GM21737 (cell line): ENCODE data around the gene PRELID3B.
"Not testable (repeated sequence)": the region's sequence is repeated elsewhere in the genome, so short reads cannot be mapped to it uniquely, and the experiment has no call there.

Experiments used
- ATAC-seq: cut with Tn5 transposase; IDR thresholded peaks from one replicate; pipeline ENCODE4 v1.9.1; 2021; ENCODE audit warnings: mild to moderate bottlenecking, moderate library complexity; ENCODE audit not compliant: unreplicated experiment

The PRELID3B gene

DNA sequence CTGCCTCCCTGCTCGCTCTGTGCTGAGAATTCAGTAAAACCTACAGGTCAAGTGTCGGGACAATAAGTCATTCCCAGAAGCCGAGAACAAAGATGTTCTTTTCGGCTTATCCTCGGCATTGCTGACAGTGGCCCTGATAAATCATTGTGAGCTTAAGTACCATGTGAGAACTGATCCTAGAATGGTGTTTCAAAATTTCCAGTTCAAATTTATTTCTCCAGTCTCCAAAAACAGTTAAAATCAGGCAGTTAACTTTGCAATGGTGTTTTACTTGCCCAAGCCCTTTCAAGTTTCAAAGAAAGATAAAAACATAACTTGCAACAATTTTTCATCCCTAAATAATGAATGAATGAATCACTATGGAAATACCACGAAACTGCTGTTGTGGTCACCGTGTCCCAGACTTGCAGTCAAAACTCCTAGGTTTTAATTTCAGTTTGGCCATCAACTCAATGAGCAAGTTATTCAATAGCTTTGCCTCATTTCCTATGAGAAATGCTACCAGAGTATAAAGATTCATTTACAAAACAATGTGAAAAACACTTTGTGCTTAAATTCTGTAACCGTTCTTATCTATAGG lies 14.8 kb downstream of the PRELID3B start:
- ATAC-seq: no peak

DNA sequence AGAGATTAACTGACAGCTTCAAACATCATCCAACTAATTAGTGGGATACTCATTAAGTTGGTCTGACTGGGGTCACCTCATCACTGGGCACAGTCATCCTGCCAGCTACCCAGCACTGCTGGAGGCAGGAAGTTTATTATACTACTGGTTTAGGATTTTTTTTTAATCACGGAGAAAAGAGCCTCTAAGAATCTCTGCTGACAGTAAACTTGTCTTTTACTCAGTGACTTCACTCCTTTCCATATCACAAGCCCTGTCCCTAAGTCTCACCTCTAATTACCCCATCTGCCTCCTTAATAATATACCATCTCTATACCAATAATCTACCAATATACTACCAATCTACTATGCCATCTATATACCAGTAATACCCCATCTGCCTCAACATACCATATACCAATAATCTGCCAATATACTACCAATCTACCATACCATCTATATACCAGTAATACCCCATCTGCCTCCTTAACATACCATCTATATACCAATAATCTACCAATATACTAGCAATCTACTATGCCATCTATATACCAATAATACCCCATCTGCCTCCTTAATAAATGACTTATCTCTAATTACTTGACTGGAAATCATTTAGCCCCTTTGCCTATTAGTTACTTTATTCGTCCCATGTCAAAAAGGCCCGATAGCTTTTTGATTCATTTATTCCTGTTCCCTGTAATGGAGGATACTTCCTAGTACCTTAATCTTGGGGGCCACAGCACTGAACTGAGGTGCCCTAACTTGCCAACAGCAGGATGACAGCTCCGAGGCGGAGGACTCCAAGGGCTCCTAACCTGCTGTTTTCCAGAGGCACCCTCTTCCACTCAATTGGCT lies 15.5 kb downstream of the PRELID3B start:
- no peak for ATAC-seq

GRCh38 chr20:59025511-59025910 lies 17.1 kb downstream of the PRELID3B start:
- ATAC-seq: no peak

DNA sequence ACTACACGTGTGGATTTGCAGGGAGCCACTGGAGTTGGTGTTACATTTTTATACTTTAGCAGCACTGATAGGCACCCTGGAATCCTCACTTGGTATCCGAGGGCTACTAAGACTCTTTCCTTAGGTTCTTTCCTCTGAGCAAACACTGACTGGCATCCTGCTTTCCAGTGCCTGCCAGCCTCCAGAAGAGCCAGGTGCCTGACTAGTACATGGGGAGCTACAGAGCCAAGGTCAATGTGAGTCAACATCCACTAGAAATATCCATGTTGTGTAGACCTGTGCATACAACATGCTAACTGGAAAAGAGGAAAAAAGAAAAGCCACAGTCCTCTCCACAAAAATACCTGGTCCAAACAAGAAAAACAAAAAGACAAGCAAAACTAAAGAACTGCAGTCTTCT lies 17.5 kb downstream of the PRELID3B start:
- ATAC-seq: no peak

GRCh38 chr20:59024111-59024530 lies 18.5 kb downstream of the PRELID3B start:
- no peak for ATAC-seq

DNA sequence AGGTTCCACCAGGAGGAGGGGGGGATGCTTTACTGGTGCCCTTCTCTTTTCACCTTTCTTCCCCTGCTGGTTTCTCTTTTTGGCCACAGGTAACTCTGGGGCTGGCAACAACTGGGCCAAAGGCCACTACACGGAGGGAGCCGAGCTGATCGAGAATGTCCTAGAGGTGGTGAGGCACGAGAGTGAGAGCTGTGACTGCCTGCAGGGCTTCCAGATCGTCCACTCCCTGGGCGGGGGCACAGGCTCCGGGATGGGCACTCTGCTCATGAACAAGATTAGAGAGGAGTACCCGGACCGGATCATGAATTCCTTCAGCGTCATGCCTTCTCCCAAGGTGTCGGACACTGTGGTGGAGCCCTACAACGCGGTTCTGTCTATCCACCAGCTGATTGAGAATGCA lies 19.0 kb downstream of the PRELID3B start:
- ATAC-seq: no peak

- ATAC-seq: no peak
These were observed 19.8 kb downstream of the PRELID3B start for GRCh38 chr20:59022754-59023153.

DNA sequence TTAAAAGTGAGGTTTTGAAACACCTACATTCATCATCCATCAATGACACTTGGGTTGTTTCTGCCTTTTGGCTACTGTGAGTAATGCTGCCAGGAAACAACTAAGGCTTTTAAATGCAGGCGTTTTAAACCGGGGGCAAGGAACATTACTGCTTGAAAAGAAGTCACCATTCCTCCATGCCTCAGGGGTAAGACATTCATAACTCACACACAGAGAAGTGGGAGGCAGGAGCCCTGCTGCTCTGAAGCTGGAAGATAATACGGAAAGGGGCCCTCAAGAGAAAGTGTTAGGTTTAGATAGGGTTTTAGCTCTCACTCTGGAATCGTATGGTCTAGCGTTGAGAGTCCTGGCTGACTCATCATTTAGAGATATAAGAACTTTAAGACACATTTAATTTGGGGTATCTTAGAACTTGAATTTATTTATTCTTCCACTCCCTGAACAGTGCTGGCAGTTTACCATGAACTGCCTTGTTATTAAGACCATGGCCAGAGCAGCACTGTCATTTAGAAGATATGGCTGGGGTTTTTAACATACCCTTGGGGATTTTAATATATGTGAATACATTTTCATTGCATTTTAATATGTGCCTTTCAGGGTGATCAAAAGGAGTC lies 21.5 kb downstream of the PRELID3B start:
- no peak for ATAC-seq

DNA sequence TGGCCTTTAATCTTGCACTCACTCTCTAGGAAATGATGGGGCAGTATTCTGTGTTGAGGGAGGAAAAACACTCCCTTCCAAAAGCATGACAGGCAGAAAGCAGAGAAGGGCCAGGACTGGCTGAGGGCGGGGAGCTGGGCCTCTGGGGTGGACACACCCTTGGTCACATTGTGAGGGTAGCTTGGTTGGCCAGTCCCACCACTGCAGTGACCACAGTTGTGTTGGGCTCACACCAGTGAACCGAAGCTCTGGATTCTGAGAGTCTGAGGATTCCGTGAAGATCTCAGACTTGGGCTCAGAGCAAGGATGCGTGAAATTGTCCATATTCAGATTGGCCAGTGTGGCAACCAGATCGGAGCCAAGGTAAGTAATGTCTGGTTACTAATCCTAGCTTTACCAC lies 23.4 kb downstream of the PRELID3B start, which contains the start of gene TUBB1:
TUBB1 (plus strand) TSS at position 213 of the 400 bp plus-strand sequence; CDS start at position 307, 94 bp downstream.
- no peak for ATAC-seq

GRCh38 chr20:59018817-59019216 lies 23.8 kb downstream of the PRELID3B start:
- ATAC-seq: no peak

GRCh38 chr20:59017493-59018231 lies 24.9 kb downstream of the PRELID3B start:
- ATAC-seq: no peak

DNA sequence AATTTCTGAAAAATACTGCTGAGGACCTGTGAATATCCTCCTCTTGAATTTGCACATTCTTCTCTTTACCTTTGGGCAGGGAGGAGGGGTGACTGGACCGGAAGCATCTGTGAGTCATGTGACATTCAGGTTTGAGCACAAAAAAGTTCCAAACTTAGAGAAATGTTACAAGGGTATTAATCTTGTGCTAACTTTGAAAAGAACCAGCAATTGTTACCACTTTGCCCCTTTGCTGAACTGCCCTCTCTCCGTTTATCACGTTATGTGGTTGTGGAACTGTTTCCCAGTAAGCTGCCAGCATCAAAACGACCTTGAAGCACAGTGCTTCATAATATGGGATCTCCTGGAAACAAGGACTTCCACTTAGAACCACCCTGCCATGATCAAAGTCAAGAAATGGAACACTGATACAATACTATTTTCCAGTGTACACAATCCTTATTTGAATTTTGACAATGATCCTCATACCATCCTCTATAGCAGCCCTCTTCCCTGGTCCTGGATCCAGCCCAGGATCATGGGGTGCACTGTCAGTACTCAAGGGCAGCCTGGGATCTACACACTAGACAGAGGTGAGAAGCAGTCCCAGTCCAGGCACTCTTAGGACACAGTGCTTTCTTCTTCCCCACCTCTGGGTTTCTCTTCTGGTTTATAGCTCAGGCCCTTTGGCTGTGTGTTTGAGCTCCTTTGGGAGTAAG lies 25.6 kb downstream of the PRELID3B start:
- no peak for ATAC-seq

GRCh38 chr20:59015812-59016711 lies 26.5 kb downstream of the PRELID3B start:
- ATAC-seq: no peak

- no peak for ATAC-seq
These were observed 27.2 kb downstream of the PRELID3B start for GRCh38 chr20:59015411-59015810.

GRCh38 chr20:59014680-59015389 lies 27.8 kb downstream of the PRELID3B start:
- ATAC-seq: no peak

DNA sequence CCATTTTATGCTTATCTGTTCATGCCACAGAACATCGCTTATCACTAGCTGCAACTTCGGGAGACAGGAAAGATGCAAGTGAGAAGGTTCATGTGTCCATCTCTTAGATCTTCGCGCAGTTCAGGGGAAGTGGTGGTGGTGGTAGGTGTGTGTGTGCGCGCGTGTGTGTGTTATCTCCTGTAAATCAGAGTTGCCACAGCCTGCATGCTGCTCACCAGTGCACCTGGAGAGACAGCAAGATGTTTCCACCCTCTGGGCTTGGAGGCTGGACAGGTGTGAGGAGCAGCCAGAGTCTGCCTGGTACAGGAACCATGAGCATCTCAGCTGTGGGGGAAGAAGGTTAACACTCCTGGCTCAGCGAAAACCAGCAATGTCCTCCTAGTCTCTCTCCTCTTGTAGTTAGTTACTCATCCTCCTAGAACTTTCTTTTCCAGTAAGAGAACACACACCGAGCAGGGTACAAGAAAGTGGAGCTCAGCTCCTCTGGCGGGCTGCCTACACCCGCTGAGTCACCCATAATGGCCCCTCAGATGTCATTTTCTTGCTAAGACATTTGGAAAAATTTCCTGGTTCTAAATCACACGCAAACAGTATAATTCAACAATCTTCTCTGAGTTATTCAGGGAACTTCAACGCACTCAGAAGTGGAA lies 28.5 kb downstream of the PRELID3B start:
- no peak for ATAC-seq

GRCh38 chr20:59013031-59013951 lies 29.3 kb downstream of the PRELID3B start:
- no peak for ATAC-seq

- not testable (repeated sequence) for ATAC-seq
These were observed 30.8 kb downstream of the PRELID3B start for GRCh38 chr20:59011874-59012157.
